ENCODE results near the gene LPCAT3.

Gene LPCAT3

GRCh38 chr12:6996040-6996441 is 22.2 kb downstream of the LPCAT3 start:
- DNase-seq = no peak

GRCh38 chr12:6987956-6988553 is 30.2 kb downstream of the LPCAT3 start:
- DNase-seq = no peak

- no peak for DNase-seq
These were observed 35.7 kb downstream of the LPCAT3 start for GRCh38 chr12:6982532-6982931.

- no peak for DNase-seq
These were observed 36.9 kb downstream of the LPCAT3 start for GRCh38 chr12:6981152-6982052.

GRCh38 chr12:6980740-6981139 is 37.5 kb downstream of the LPCAT3 start:
- DNase-seq = no peak

- DNase-seq = no peak
These were observed 38.2 kb downstream of the LPCAT3 start for GRCh38 chr12:6980075-6980474.

GRCh38 chr12:6979453-6979852 is 38.8 kb downstream of the LPCAT3 start:
- DNase-seq = no peak

- DNase-seq = no peak
These were observed 39.3 kb downstream of the LPCAT3 start for GRCh38 chr12:6979021-6979420.

GRCh38 chr12:6978611-6979011 is 39.7 kb downstream of the LPCAT3 start:
- no peak for DNase-seq

GRCh38 chr12:6978188-6978587 is 40.1 kb downstream of the LPCAT3 start:
- DNase-seq = no peak

- no peak for DNase-seq
These were observed 40.6 kb downstream of the LPCAT3 start for GRCh38 chr12:6977653-6978052.

GRCh38 chr12:6975297-6976032 is 42.8 kb downstream of the LPCAT3 start:
- DNase-seq = no peak

- no peak for DNase-seq
These were observed 44.1 kb downstream of the LPCAT3 start for GRCh38 chr12:6974180-6974579.

- no peak for DNase-seq
These were observed 48.2 kb downstream of the LPCAT3 start for GRCh38 chr12:6970096-6970527.

GRCh38 chr12:6968426-6968825 is 49.9 kb downstream of the LPCAT3 start:
- DNase-seq = no peak

- no peak for DNase-seq
These were observed 50.6 kb downstream of the LPCAT3 start for GRCh38 chr12:6967651-6968100.

GRCh38 chr12:6966351-6966750 is 51.9 kb downstream of the LPCAT3 start:
- DNase-seq = no peak

GRCh38 chr12:6965714-6966113 is 52.6 kb downstream of the LPCAT3 start:
- peak; percentile 72 for DNase-seq

GRCh38 chr12:6965026-6965661 is 53.1 kb downstream of the LPCAT3 start:
- DNase-seq = peak; percentile 100

- DNase-seq = peak; percentile 94
These were observed 53.7 kb downstream of the LPCAT3 start for GRCh38 chr12:6964605-6965025.

GRCh38 chr12:6963791-6964413 is 54.4 kb downstream of the LPCAT3 start:
- DNase-seq = peak; percentile 97

- DNase-seq = peak; percentile 100
These were observed 55.1 kb downstream of the LPCAT3 start for GRCh38 chr12:6963016-6963731.

All from NCI-H2171 treated with DMSO at 0.1 percent for 48 hours (cell line).